Stimulated activated CD4-positive, alpha-beta T cell treated with anti-CD3 and anti-CD28 coated beads, Interleukin-12 subunit alpha, Interleukin-12 subunit beta, amount 100 ng/mL, for 24 hours (primary cell): ENCODE results near the gene STX8.
"Not testable (repeated sequence)": the region's sequence is repeated elsewhere in the genome, so short reads cannot be mapped to it uniquely, and the experiment has no call there.

Experiments
- DNase-seq, 2 experiments: peaks; one replicate each; pipeline ENCODE4 v3.0.0-alpha.2; 2020; ENCODE audit warnings: low read depth in 2 of 2

STX8 gene

GRCh38 chr17:9266031-9266680 lies 309.5 kb downstream of the STX8 start:
- no peak for DNase-seq

- DNase-seq: no peak
Observed at GRCh38 chr17:9261081-9262012, 314.3 kb downstream of the STX8 start.

- DNase-seq: no peak
Observed at GRCh38 chr17:9259419-9259818, 316.2 kb downstream of the STX8 start.

GRCh38 chr17:9258115-9259015 lies 317.3 kb downstream of the STX8 start:
- no peak for DNase-seq

- not testable (repeated sequence) for DNase-seq
Observed at GRCh38 chr17:9257630-9257965, 318.0 kb downstream of the STX8 start.

- DNase-seq: no peak
Observed at GRCh38 chr17:9256751-9257629, 318.6 kb downstream of the STX8 start.

- no peak for DNase-seq
Observed at GRCh38 chr17:9256361-9256750, 319.3 kb downstream of the STX8 start.

GRCh38 chr17:9255833-9256232 lies 319.8 kb downstream of the STX8 start:
- no peak for DNase-seq

- no peak for DNase-seq
Observed at GRCh38 chr17:9254841-9255240, 320.8 kb downstream of the STX8 start.

- no peak for DNase-seq
Observed at GRCh38 chr17:9253308-9253707, 322.3 kb downstream of the STX8 start.

- no peak for DNase-seq
Observed at GRCh38 chr17:9251273-9251672, 324.3 kb downstream of the STX8 start.

- no peak for DNase-seq
Observed at GRCh38 chr17:9249245-9249953, 326.2 kb downstream of the STX8 start.

GRCh38 chr17:9247401-9247938 lies 328.1 kb downstream of the STX8 start:
- DNase-seq: no peak

GRCh38 chr17:9244066-9245052 lies 331.3 kb downstream of the STX8 start:
- no peak for DNase-seq

- DNase-seq: no peak
Observed at GRCh38 chr17:9242983-9243382, 332.6 kb downstream of the STX8 start.

GRCh38 chr17:9242497-9242881 lies 333.1 kb downstream of the STX8 start:
- DNase-seq: no peak

GRCh38 chr17:9241774-9242496 lies 333.7 kb downstream of the STX8 start:
- DNase-seq: no peak

GRCh38 chr17:9241371-9241712 lies 334.3 kb downstream of the STX8 start:
- no peak for DNase-seq
